ENCODE data around the gene RGL1. TPM values are rescaled to one million over a fixed set of nuclear protein-coding genes. Genes with fewer than 3 reads are reported as not detected.

The RGL1 gene
- total RNA-seq, 1 experiment from 2014 or later = 4.8 TPM

- Mint-ChIP-seq H3K9me3 (ENCODE audit: low read depth, unreplicated experiment) (peaks cover 19% of the 10 kb centered on the region), H3K27ac (ENCODE audit: unreplicated experiment) (no peak overlapping the region), H3K4me1 (ENCODE audit: low read depth, unreplicated experiment) (no peaks in the 10 kb centered on the region), H3K4me3 (ENCODE audit: low read depth, unreplicated experiment) (no peak overlapping the region), H3K27me3 (ENCODE audit: unreplicated experiment) (no peaks in the 10 kb centered on the region), H3K36me3 (ENCODE audit: insufficient read depth, unreplicated experiment) (no peaks in the 10 kb centered on the region)
- CTCF ChIA-PET = no interaction called here
- no peak for DNase-seq
- intact Hi-C loops (cut with micrococcal nuclease; ENCODE audit: unreplicated experiment) = no loop called here
- no TSS peak for BruUV-seq (replicated peaks)
- no peak for TF ChIP-seq CTCF (IDR thresholded peaks at IDR 0.05; ENCODE audit: unreplicated experiment)
Measured at GRCh38 chr1:183770816-183771128, 34.1 kb upstream of the RGL1 start.

- CTCF ChIA-PET = no interaction called here
- peaks cover 19% of the 10 kb centered on the region for H3K9me3 Mint-ChIP-seq (ENCODE audit: low read depth, unreplicated experiment)
- no TSS peak for BruUV-seq (replicated peaks)
Measured at GRCh38 chr1:183773482-183774274, 31.2 kb upstream of the RGL1 start.

GRCh38 chr1:183774938-183775337 is 30.0 kb upstream of the RGL1 start:
- intact Hi-C loops (cut with micrococcal nuclease; ENCODE audit: unreplicated experiment) = no loop called here
- Mint-ChIP-seq H3K27ac (ENCODE audit: unreplicated experiment) (no peak overlapping the region), H3K9me3 (ENCODE audit: low read depth, unreplicated experiment) (peaks cover 19% of the 10 kb centered on the region), H3K4me3 (ENCODE audit: low read depth, unreplicated experiment) (no peak overlapping the region), H3K4me1 (ENCODE audit: low read depth, unreplicated experiment) (no peaks in the 10 kb centered on the region), H3K27me3 (ENCODE audit: unreplicated experiment) (no peaks in the 10 kb centered on the region), H3K36me3 (ENCODE audit: insufficient read depth, unreplicated experiment) (no peaks in the 10 kb centered on the region)
- BruUV-seq (replicated peaks) = no TSS peak
- no peak for TF ChIP-seq CTCF (IDR thresholded peaks at IDR 0.05; ENCODE audit: unreplicated experiment)
- no peak for DNase-seq
- CTCF ChIA-PET = no interaction called here

More at GRCh38 chr1:183773482-183774274, 31.2 kb upstream of the RGL1 start:
- no peak overlapping the region for H3K4me3 Mint-ChIP-seq (ENCODE audit: low read depth, unreplicated experiment)
- no peak for TF ChIP-seq CTCF (IDR thresholded peaks at IDR 0.05; ENCODE audit: unreplicated experiment)
- no peaks in the 10 kb centered on the region for H3K27me3 Mint-ChIP-seq (ENCODE audit: unreplicated experiment)
- intact Hi-C loops (cut with micrococcal nuclease; ENCODE audit: unreplicated experiment) = no loop called here
- H3K27ac Mint-ChIP-seq (ENCODE audit: unreplicated experiment) = no peak overlapping the region
- no peaks in the 10 kb centered on the region for H3K36me3 Mint-ChIP-seq (ENCODE audit: insufficient read depth, unreplicated experiment)
- no peaks in the 10 kb centered on the region for H3K4me1 Mint-ChIP-seq (ENCODE audit: low read depth, unreplicated experiment)
- DNase-seq = no peak

DNA sequence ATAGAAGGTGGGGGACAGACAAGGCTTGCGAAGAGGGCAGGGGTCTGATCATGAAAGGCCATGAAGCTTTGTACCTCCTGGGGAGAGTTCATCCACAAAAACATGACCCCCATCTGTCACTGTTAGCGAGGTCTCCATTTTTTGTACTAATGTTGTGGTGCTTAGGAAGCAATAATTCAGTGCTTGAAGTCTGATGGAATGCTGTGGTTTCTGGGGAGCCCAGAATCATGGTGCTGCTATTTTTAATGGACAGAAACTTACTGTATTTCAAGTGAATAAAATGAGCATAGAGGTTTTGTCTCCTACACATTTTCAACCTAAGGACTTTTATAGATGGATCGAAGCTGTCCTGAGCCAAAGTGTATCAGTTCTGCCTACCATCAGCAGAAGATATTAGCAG is 28.2 kb upstream of the RGL1 start:
- H3K9me3 Mint-ChIP-seq (ENCODE audit: low read depth, unreplicated experiment) = peaks cover 10% of the 10 kb centered on the region
- H3K4me1 Mint-ChIP-seq (ENCODE audit: low read depth, unreplicated experiment) = no peaks in the 10 kb centered on the region
- no TSS peak for BruUV-seq (replicated peaks)
- TF ChIP-seq CTCF (IDR thresholded peaks at IDR 0.05; ENCODE audit: unreplicated experiment) = no peak
- H3K36me3 Mint-ChIP-seq (ENCODE audit: insufficient read depth, unreplicated experiment) = no peaks in the 10 kb centered on the region
- H3K27ac Mint-ChIP-seq (ENCODE audit: unreplicated experiment) = no peak overlapping the region
- DNase-seq = no peak
- no peaks in the 10 kb centered on the region for H3K27me3 Mint-ChIP-seq (ENCODE audit: unreplicated experiment)
- CTCF ChIA-PET = interaction anchor here (1.0 kb wide), 1 partner anchor 139 kb away, joined by 3 read pairs; no protein-coding TSS in a partner anchor
- intact Hi-C loops (cut with micrococcal nuclease; ENCODE audit: unreplicated experiment) = no loop called here
- no peak overlapping the region for H3K4me3 Mint-ChIP-seq (ENCODE audit: low read depth, unreplicated experiment)
